GM18498 (cell line): ENCODE results near the gene RPS6KC1.
"Not testable (repeated sequence)": the region's sequence is repeated elsewhere in the genome, so short reads cannot be mapped to it uniquely, and the experiment has no call there.

ENCODE experiments used
- ATAC-seq: cut with Tn5 transposase; IDR thresholded peaks from one replicate; pipeline ENCODE4 v1.9.1; 2021; ENCODE audit warnings: mild to moderate bottlenecking, moderate library complexity; ENCODE audit not compliant: unreplicated experiment

The RPS6KC1 gene

GRCh38 chr1:213051127-213051880 lies at the start of gene RPS6KC1:
RPS6KC1 (plus strand) TSS chr1:213051241; CDS start chr1:213051405, 164 bp downstream.
- peak; percentile 98 for ATAC-seq

GRCh38 chr1:213003256-213003655 lies 47.8 kb upstream of the RPS6KC1 start:
- ATAC-seq = no peak

- ATAC-seq = peak; percentile 94
These were observed 42.5 kb upstream of the RPS6KC1 start for GRCh38 chr1:213008564-213008963.

- no peak for ATAC-seq
These were observed 36.4 kb upstream of the RPS6KC1 start for GRCh38 chr1:213014642-213015041.

- ATAC-seq = peak; percentile 93
These were observed 35.7 kb upstream of the RPS6KC1 start, which contains the start of gene ANGEL2 for GRCh38 chr1:213015099-213016050. ANGEL2 (minus strand) TSS chr1:213015867; CDS start chr1:213015671, 196 bp downstream.

GRCh38 chr1:213017447-213018273 lies 33.4 kb upstream of the RPS6KC1 start:
- no peak for ATAC-seq

GRCh38 chr1:213019450-213019849 lies 31.6 kb upstream of the RPS6KC1 start:
- no peak for ATAC-seq

GRCh38 chr1:213020016-213020415 lies 31.0 kb upstream of the RPS6KC1 start:
- no peak for ATAC-seq

- ATAC-seq = not testable (repeated sequence)
These were observed 24.0 kb upstream of the RPS6KC1 start for GRCh38 chr1:213027024-213027423.

- ATAC-seq = no peak
These were observed 18.4 kb upstream of the RPS6KC1 start for GRCh38 chr1:213032651-213033050.

- no peak for ATAC-seq
These were observed 16.3 kb upstream of the RPS6KC1 start for GRCh38 chr1:213034713-213035112.

- ATAC-seq = no peak
These were observed 15.5 kb upstream of the RPS6KC1 start for GRCh38 chr1:213035573-213035972.

- no peak for ATAC-seq
These were observed 9.6 kb upstream of the RPS6KC1 start for GRCh38 chr1:213041443-213041842.

- ATAC-seq = not testable (repeated sequence)
These were observed 5.5 kb upstream of the RPS6KC1 start for GRCh38 chr1:213045321-213046226.

GRCh38 chr1:213049232-213049631 lies 1.8 kb upstream of the RPS6KC1 start:
- no peak for ATAC-seq

GRCh38 chr1:213050745-213051126 lies 305 bp upstream of the RPS6KC1 start:
- ATAC-seq = peak; percentile 34

GRCh38 chr1:213051881-213052202 lies 801 bp downstream of the RPS6KC1 start:
- ATAC-seq = no peak

- ATAC-seq = no peak
These were observed 2.4 kb downstream of the RPS6KC1 start for GRCh38 chr1:213053455-213053854.

GRCh38 chr1:213054142-213054541 lies 3.1 kb downstream of the RPS6KC1 start:
- no peak for ATAC-seq
